ENCODE measurements around the gene ZSCAN32.

DNA sequence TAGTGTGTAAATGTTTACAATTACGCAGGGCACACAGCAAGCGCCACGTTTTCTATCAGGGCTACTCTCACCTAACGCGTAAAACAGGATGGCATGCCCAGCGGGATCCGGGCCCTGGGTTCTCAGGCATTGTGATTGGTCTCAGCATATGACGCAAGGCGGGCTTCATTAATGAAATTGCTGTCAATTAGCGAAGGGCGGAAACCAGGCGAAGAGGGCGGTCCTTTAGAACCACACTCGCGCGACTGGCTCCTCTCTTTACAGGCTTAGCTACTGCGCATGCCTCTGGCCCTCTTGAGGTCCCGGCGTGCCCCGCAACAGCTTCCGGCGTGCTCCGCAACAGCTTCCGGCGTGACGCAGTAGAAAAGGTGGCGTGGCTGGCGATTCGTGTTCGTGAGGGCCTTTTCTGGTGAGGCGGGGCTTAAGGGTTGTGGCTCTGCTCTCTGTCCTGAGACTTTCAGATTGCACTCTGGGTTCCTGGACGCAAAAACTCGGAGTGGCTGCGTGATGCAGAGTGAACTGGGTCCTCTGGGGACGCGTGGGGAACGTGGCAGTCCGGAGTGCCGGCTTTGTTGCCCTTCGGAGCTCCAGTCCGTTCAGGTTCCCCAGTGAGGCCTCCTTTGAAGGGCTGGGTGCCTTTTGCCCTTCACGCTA, 35.9 kb downstream of the ZSCAN32 start:
- TF ChIP-seq, protein P1, sequence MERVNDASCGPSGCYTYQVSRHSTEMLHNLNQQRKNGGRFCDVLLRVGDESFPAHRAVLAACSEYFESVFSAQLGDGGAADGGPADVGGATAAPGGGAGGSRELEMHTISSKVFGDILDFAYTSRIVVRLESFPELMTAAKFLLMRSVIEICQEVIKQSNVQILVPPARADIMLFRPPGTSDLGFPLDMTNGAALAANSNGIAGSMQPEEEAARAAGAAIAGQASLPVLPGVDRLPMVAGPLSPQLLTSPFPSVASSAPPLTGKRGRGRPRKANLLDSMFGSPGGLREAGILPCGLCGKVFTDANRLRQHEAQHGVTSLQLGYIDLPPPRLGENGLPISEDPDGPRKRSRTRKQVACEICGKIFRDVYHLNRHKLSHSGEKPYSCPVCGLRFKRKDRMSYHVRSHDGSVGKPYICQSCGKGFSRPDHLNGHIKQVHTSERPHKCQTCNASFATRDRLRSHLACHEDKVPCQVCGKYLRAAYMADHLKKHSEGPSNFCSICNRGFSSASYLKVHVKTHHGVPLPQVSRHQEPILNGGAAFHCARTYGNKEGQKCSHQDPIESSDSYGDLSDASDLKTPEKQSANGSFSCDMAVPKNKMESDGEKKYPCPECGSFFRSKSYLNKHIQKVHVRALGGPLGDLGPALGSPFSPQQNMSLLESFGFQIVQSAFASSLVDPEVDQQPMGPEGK (CRISPR knock-in tag; IDR thresholded peaks at IDR 0.05; ENCODE audit: borderline replicate concordance): no peak
- TF ChIP-seq ZC3H10 (CRISPR knock-in tag; IDR thresholded peaks at IDR 0.05): no peak
- no peak for TF ChIP-seq ZNF8 (CRISPR knock-in tag; IDR thresholded peaks at IDR 0.05)
- TF ChIP-seq ISL1 (CRISPR knock-in tag; IDR thresholded peaks at IDR 0.05): no peak
- TF ChIP-seq ZFP3 (CRISPR knock-in tag; IDR thresholded peaks at IDR 0.05): no peak
- no peak for TF ChIP-seq TCF4 (CRISPR knock-in tag; IDR thresholded peaks at IDR 0.05; ENCODE audit: borderline replicate concordance)
- no peak for TF ChIP-seq PPARA (CRISPR knock-in tag; IDR thresholded peaks at IDR 0.05; ENCODE audit: borderline replicate concordance)
- no peak for TF ChIP-seq CSDC2 (CRISPR knock-in tag; IDR thresholded peaks at IDR 0.05)
- TF ChIP-seq RARB (CRISPR knock-in tag; IDR thresholded peaks at IDR 0.05): no peak
- no peak for TF ChIP-seq GLIS3 (CRISPR knock-in tag; IDR thresholded peaks at IDR 0.05)
- no peak for TF ChIP-seq ARNTL (CRISPR knock-in tag; IDR thresholded peaks at IDR 0.05; ENCODE audit: borderline replicate concordance, low read depth)
- TF ChIP-seq, protein P2, sequence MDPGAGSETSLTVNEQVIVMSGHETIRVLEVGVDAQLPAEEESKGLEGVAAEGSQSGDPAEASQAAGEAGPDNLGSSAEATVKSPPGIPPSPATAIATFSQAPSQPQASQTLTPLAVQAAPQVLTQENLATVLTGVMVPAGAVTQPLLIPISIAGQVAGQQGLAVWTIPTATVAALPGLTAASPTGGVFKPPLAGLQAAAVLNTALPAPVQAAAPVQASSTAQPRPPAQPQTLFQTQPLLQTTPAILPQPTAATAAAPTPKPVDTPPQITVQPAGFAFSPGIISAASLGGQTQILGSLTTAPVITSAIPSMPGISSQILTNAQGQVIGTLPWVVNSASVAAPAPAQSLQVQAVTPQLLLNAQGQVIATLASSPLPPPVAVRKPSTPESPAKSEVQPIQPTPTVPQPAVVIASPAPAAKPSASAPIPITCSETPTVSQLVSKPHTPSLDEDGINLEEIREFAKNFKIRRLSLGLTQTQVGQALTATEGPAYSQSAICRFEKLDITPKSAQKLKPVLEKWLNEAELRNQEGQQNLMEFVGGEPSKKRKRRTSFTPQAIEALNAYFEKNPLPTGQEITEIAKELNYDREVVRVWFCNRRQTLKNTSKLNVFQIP (CRISPR knock-in tag; IDR thresholded peaks at IDR 0.05; ENCODE audit: borderline replicate concordance, low read depth): no peak
